H1 (cell line): ENCODE measurements around the gene SPG7. TPM values are rescaled to one million over a fixed set of nuclear protein-coding genes. Genes with fewer than 3 reads are reported as not detected.

Experiments used
- CTCF ChIA-PET: fragments of 300-600 bp; sonication (Branson Sonifier 250); formaldehyde crosslinking; loops from one replicate; lab custom pipeline; 2021; ENCODE audit not compliant: partially characterized antibody; lab: Charles Lee
- POLR2A ChIA-PET: fragments of 300-600 bp; sonication (Branson Sonifier 250); formaldehyde crosslinking; loops from one replicate; lab custom pipeline; 2021; ENCODE audit warnings: inconsistent platforms; ENCODE audit not compliant: partially characterized antibody; lab: Charles Lee
- DNase-seq, 2 experiments: peaks; one replicate each; pipeline versions ENCODE4 v3.0.0 to v3.0.0-alpha.2; 2010 to 2022; ENCODE audit warnings: low spot score in 2 of 2, low read depth in 1 of 2, mixed read lengths in 1 of 2
- FAIRE-seq: peaks from 2 replicates; lab custom pipeline; 2011; peaks lifted over from hg19 to GRCh38; lab: Jason Lieb, UNC
- H2AFZ ChIP-seq: 2 replicates; pipeline ENCODE4 v1.8.1; 2012; ENCODE audit warnings: low read length, inconsistent platforms
- H2AK5ac ChIP-seq: 2 replicates; pipeline ENCODE4 v1.6.1; 2013; ENCODE audit warnings: low read depth, low read length
- H2BK120ac ChIP-seq: replicated peaks from 2 replicates; pipeline ENCODE3; 2013; ENCODE audit warnings: low read depth, low read length, inconsistent platforms
- H2BK12ac ChIP-seq: 2 replicates; pipeline ENCODE4 v1.6.1; 2013; ENCODE audit warnings: low read depth, low read length
- H2BK15ac ChIP-seq: 2 replicates; pipeline ENCODE4 v1.6.1; 2013; ENCODE audit warnings: low read length
- H2BK20ac ChIP-seq: 2 replicates; pipeline ENCODE4 v1.6.1; 2013; ENCODE audit warnings: low read length
- H2BK5ac ChIP-seq: 2 replicates; pipeline ENCODE4 v1.6.1; 2013; ENCODE audit warnings: low read depth, low read length
- H3K14ac ChIP-seq: 2 replicates; pipeline ENCODE4 v1.6.1; 2013; ENCODE audit warnings: inconsistent platforms; ENCODE audit not compliant: insufficient read length
- H3K18ac ChIP-seq: 2 replicates; pipeline ENCODE4 v1.6.1; 2013; ENCODE audit warnings: low read length; ENCODE audit errors: extremely low read depth
- H3K23ac ChIP-seq: 2 replicates; pipeline ENCODE4 v1.6.1; 2013; ENCODE audit warnings: inconsistent platforms; ENCODE audit not compliant: insufficient read length
- H3K23me2 ChIP-seq: 2 replicates; pipeline ENCODE4 v1.6.1; 2013; ENCODE audit warnings: low read depth, low read length
- H3K27ac ChIP-seq: 2 replicates; pipeline ENCODE4 v1.6.1; 2011; ENCODE audit warnings: low read depth, low read length, inconsistent platforms
- H3K27me3 ChIP-seq, 4 experiments: replicated peaks in 1 of 4; 1 replicate in 1 of 4; 2 replicates in 3 of 4; pipeline versions ENCODE4 v1.6.1 to v1.8.1; 2011 to 2013; ENCODE audit warnings: low read length in 3 of 4, mild to moderate bottlenecking in 3 of 4, inconsistent platforms in 2 of 4, mixed read lengths in 2 of 4, moderate library complexity in 1 of 4; ENCODE audit not compliant: control insufficient read depth in 3 of 4, insufficient read depth in 3 of 4; ENCODE audit errors: extremely low read depth in 1 of 4
- H3K36me3 ChIP-seq, 4 experiments: 2 replicates each; pipeline versions ENCODE4 v1.6.1 to v1.8.1; 2011 to 2013; ENCODE audit warnings: mild to moderate bottlenecking in 4 of 4, low read length in 3 of 4, moderate library complexity in 2 of 4, control low read depth in 1 of 4, inconsistent platforms in 1 of 4; ENCODE audit not compliant: insufficient read depth in 4 of 4, control insufficient read depth in 2 of 4
- H3K4ac ChIP-seq: replicated peaks from 2 replicates; pipeline ENCODE3; 2013; ENCODE audit warnings: low read length, low read depth, mixed read lengths, inconsistent platforms; ENCODE audit not compliant: insufficient read length
- H3K4me1 ChIP-seq, 4 experiments: replicated peaks in 1 of 4; 1 replicate in 1 of 4; 2 replicates in 3 of 4; pipeline versions ENCODE4 v1.6.1 to v1.8.1; 2011 to 2013; ENCODE audit warnings: low read length in 3 of 4, inconsistent platforms in 2 of 4, mixed read lengths in 1 of 4; ENCODE audit not compliant: insufficient read depth in 4 of 4, control insufficient read depth in 3 of 4
- H3K4me2 ChIP-seq, 2 experiments: 2 replicates each; pipeline versions ENCODE4 v1.6.1 to v1.8.1; 2011 to 2013; ENCODE audit warnings: low read depth in 2 of 2, low read length in 2 of 2, control low read depth in 1 of 2, inconsistent platforms in 1 of 2, mild to moderate bottlenecking in 1 of 2; ENCODE audit not compliant: insufficient read depth in 1 of 2
- H3K4me3 ChIP-seq, 4 experiments: fragments of 200-600, 300-600 bp in 1 of 4; sonication (generic), shearing (Covaris generic), sonication (Bioruptor Twin) in 1 of 4; 2 replicates each; pipeline versions ENCODE4 v1.5.1 to v1.8.1; 2011 to 2016; ENCODE audit warnings: low read length in 4 of 4, low read depth in 3 of 4, control low read depth in 2 of 4, inconsistent platforms in 2 of 4, mild to moderate bottlenecking in 2 of 4, mixed read lengths in 1 of 4, moderate library complexity in 1 of 4; ENCODE audit not compliant: insufficient read depth in 2 of 4; ENCODE audit errors: extremely low read depth in 1 of 4
- H3K56ac ChIP-seq: replicated peaks from 2 replicates; pipeline ENCODE3; 2013; ENCODE audit warnings: low read depth, mild to moderate bottlenecking, mixed read lengths, low read length, inconsistent platforms; ENCODE audit not compliant: insufficient read length
- H3K79me1 ChIP-seq: 2 replicates; pipeline ENCODE4 v1.6.1; 2013; ENCODE audit warnings: low read depth, low read length, control low read depth
- H3K79me2 ChIP-seq, 2 experiments: 2 replicates each; pipeline versions ENCODE4 v1.6.1 to v1.8.1; 2012 to 2013; ENCODE audit warnings: low read length in 2 of 2, mild to moderate bottlenecking in 2 of 2, inconsistent platforms in 1 of 2; ENCODE audit not compliant: insufficient read depth in 2 of 2, control insufficient read depth in 1 of 2
- H3K9ac ChIP-seq, 4 experiments: replicated peaks in 1 of 4; 1 replicate in 1 of 4; 2 replicates in 3 of 4; pipeline versions ENCODE4 v1.6.1 to v1.8.1; 2011 to 2013; ENCODE audit warnings: low read depth in 3 of 4, low read length in 3 of 4, control low read depth in 2 of 4, mild to moderate bottlenecking in 2 of 4, moderate library complexity in 2 of 4, inconsistent platforms in 1 of 4; ENCODE audit errors: extremely low read depth in 1 of 4
- H3K9me3 ChIP-seq, 2 experiments: 2 replicates each; pipeline versions ENCODE4 v1.6.1 to v1.8.1; 2012 to 2013; ENCODE audit warnings: mild to moderate bottlenecking in 2 of 2, moderate library complexity in 2 of 2, control low read depth in 1 of 2, inconsistent platforms in 1 of 2, low read depth in 1 of 2, low read length in 1 of 2, mixed read lengths in 1 of 2; ENCODE audit not compliant: insufficient read depth in 2 of 2
- H4K20me1 ChIP-seq, 2 experiments: replicated peaks in 1 of 2; 2 replicates each; pipeline versions ENCODE3 to v1.8.1; 2011 to 2013; ENCODE audit warnings: inconsistent platforms in 2 of 2, low read length in 2 of 2, mild to moderate bottlenecking in 1 of 2; ENCODE audit not compliant: insufficient read depth in 2 of 2, control insufficient read depth in 1 of 2
- H4K5ac ChIP-seq: 2 replicates; pipeline ENCODE4 v1.6.1; 2013; ENCODE audit warnings: low read length, low read depth, mixed read lengths, inconsistent platforms; ENCODE audit not compliant: insufficient read length
- H4K8ac ChIP-seq: 2 replicates; pipeline ENCODE4 v1.8.0; 2013; ENCODE audit warnings: mild to moderate bottlenecking, moderate library complexity, low read length, inconsistent platforms; ENCODE audit not compliant: insufficient read depth; ENCODE audit errors: extremely low read depth
- H4K91ac ChIP-seq: replicated peaks from 2 replicates; pipeline ENCODE3; 2013; ENCODE audit warnings: low read length, mixed read lengths, inconsistent platforms; ENCODE audit not compliant: insufficient read length
- CHD1 ChIP-seq: IDR thresholded peaks from 2 replicates; pipeline ENCODE4 v1.6.1; 2012; ENCODE audit warnings: low read depth, low read length, improper control_type of control experiment
- EP300 ChIP-seq, 2 experiments: IDR thresholded peaks; 1 replicate in 1 of 2; 2 replicates in 1 of 2; pipeline ENCODE4 v1.6.1; 2011 to 2012; ENCODE audit warnings: low read depth in 2 of 2, low read length in 2 of 2, mild to moderate bottlenecking in 2 of 2, borderline replicate concordance in 1 of 2, inconsistent platforms in 1 of 2, moderate library complexity in 1 of 2
- KDM5A ChIP-seq: fragments of 200-600 bp; IDR thresholded peaks from 2 replicates; pipeline ENCODE4 v1.7.1; 2012; ENCODE audit warnings: mild to moderate bottlenecking, low read length, inconsistent platforms, mixed read lengths
- NANOG ChIP-seq: IDR thresholded peaks from 2 replicates; pipeline ENCODE4 v1.6.1; 2011; ENCODE audit warnings: low read length, low read depth, mild to moderate bottlenecking, inconsistent platforms; ENCODE audit not compliant: insufficient read depth, poor library complexity, severe bottlenecking
- NRF1 ChIP-seq: IDR thresholded peaks from 2 replicates; pipeline ENCODE4 v1.6.1; 2011; ENCODE audit warnings: mild to moderate bottlenecking, low read depth, low read length, improper control_type of control experiment
- POLR2AphosphoS5 ChIP-seq: IDR thresholded peaks from 2 replicates; pipeline ENCODE4 v1.6.1; 2011; ENCODE audit warnings: low read depth, low read length
- RXRA ChIP-seq: IDR thresholded peaks from 2 replicates; pipeline ENCODE4 v1.6.1; 2011; ENCODE audit warnings: low read depth, mild to moderate bottlenecking, low read length, moderate library complexity; ENCODE audit not compliant: insufficient read depth
- WGBS, 2 experiments: shearing (Covaris generic) in 1 of 2; methylation state at CpG; one replicate each; pipeline versions ENCODE4 v1.1.6 to v1.1.7; 2013 to 2015; ENCODE audit warnings: low lambda C conversion rate in 2 of 2, mixed read lengths in 2 of 2, inconsistent platforms in 1 of 2, low coverage in 1 of 2, missing lambda C conversion rate in 1 of 2; ENCODE audit not compliant: insufficient replicate concordance in 2 of 2, insufficient coverage in 1 of 2, insufficient read length in 1 of 2; ENCODE audit errors: extremely low coverage in 1 of 2, missing lambda C conversion rate in 1 of 2; 5-methylcytosine and 5-hydroxymethylcytosine counted together
- polyA plus RNA-seq, 7 experiments: library from polyadenylated mRNA; depleted of rRNA in 3 of 7; stranded (reverse) in 5 of 7; unstranded in 2 of 7; fragments of >200 nt in 5 of 7; fragments of 200-250 nt in 2 of 7; gene quantifications; 1 replicate in 5 of 7; 2 replicates in 1 of 7; 4 replicates in 1 of 7; pipeline versions ENCODE4 v1.2.1 to v1.2.3, GENCODE V29; 2011 to 2013; ENCODE audit warnings: missing spikeins in 2 of 7, mixed read lengths in 2 of 7
- total RNA-seq: library from RNA; stranded (reverse); fragmentation: NEBNext Ultra II Directional; extraction: Animal tissue kit (Norgen Biotek cat#: 25700); gene quantifications from 2 replicates; pipeline ENCODE4 v1.2.1, GENCODE V29; 2021

SPG7 gene
- total and polyA plus RNA-seq, 2 of the 8 experiments (the other 6 are each of a cell fraction or from before 2014, with no cell fraction given), result 72.1 to 113 TPM

DNA sequence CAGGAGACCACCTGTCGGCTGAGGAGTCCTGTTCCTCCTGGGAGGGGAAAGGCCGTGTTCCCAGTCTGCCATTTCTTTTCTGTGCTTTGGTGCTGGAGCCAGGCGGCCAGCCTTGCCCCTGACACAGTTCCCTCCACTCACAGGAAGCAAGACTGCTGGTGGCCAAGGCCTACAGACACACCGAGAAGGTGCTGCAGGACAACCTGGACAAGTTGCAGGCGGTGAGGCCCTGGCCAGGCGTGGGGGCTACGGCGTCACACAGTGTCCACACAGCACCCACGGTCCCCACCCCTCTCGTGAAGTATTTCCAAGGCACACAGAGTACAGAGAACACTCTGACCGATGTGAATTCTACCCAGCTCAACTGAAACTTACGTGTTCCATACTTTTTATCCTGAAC, 46.1 kb downstream of the SPG7 start:
- Histone ChIP-seq H2BK5ac (no peak overlapping the region), H2BK20ac (no peak overlapping the region), H3K36me3 (peaks cover 9 to 40% (median 30%) of the 10 kb centered on the region in 4 experiments), H4K5ac (no peak overlapping the region), H3K56ac (no peak overlapping the region), H2AK5ac (no peak overlapping the region), H3K4me2 (no peak overlapping the region), H3K14ac (no peak overlapping the region), H3K18ac (no peak overlapping the region), H3K4me3 (no peak overlapping the region), H3K23ac (no peak overlapping the region), H3K27ac (no peak overlapping the region), H3K9me3 (no peaks in the 10 kb centered on the region), H2BK120ac (no peak overlapping the region), H3K9ac (no peak overlapping the region), H3K4ac (no peak overlapping the region), H3K79me2 (no peaks in the 10 kb centered on the region), H2BK15ac (no peak overlapping the region), H4K20me1 (peaks cover 0 to 16% of the 10 kb centered on the region in 2 experiments), H3K23me2 (no peaks in the 10 kb centered on the region), H3K27me3 (no peaks in the 10 kb centered on the region), H3K79me1 (no peaks in the 10 kb centered on the region; the same call in 1 of the 2 replicates), H4K91ac (no peak overlapping the region), H2BK12ac (no peak overlapping the region), H3K4me1 (no peaks in the 10 kb centered on the region), H2AFZ (no peak overlapping the region), H4K8ac (no peak overlapping the region)
- no peak for DNase-seq
- CTCF ChIA-PET, result interaction anchor here (1.5 kb wide), 1 partner anchor 14 kb away, joined by 3 read pairs; no protein-coding TSS in a partner anchor
- WGBS, 2 experiments, result 100% methylated on average over 9 of the region's 12 CpGs; no CpG with 5 or more reads in 1 of the 2 experiments
- FAIRE-seq, result no peak
- POLR2A ChIA-PET, result interaction anchor here (6.5 kb wide), 1 partner anchor 9 kb away, joined by 63 read pairs; no protein-coding TSS in a partner anchor
- TF ChIP-seq CHD1 (no peak), EP300 (IDR thresholded peaks at IDR 0.05; ENCODE audit: borderline replicate concordance in 1 of 2, low read depth in 2 of 2, low read length in 2 of 2) (no peak), KDM5A (no peak), NRF1 (no peak), POLR2AphosphoS5 (no peak), NANOG (no peak), RXRA (no peak)
